Astrocyte (in vitro differentiated cells and primary cell): ENCODE measurements around the gene ABI1.

Experiments
- EZH2 ChIP-seq: IDR thresholded peaks from 2 replicates; pipeline ENCODE4 v1.6.1; 2012; ENCODE audit warnings: mild to moderate bottlenecking, low read length, inconsistent platforms; ENCODE audit not compliant: insufficient read depth
- TF ChIP-seq, protein P1 (sequence below): IDR thresholded peaks from 2 replicates; pipeline ENCODE4 v1.5.1; 2011; ENCODE audit warnings: low read depth, mild to moderate bottlenecking, inconsistent platforms, low read length, moderate library complexity; ENCODE audit not compliant: insufficient read depth

DNA sequence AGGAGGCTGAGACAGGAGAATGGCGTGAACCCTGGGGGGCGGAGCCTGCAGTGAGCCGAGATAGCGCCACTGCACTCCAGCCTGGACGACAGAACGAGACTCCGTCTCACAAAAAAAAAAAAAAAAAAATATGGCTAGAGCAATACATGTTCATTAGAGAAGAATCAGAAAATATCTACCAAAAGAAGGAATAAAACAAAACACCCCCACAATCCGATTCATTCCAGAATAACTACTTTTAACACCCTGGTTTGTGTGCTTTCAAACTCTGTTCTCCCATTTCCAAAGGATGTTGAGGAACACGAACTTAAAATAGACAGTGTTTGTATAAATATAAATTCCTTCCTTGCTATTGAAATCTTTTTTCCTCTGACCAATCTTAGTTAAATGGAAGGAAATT lies 156.8 kb downstream of the ABI1 start:
- no peak for TF ChIP-seq EZH2
- TF ChIP-seq, protein P1, sequence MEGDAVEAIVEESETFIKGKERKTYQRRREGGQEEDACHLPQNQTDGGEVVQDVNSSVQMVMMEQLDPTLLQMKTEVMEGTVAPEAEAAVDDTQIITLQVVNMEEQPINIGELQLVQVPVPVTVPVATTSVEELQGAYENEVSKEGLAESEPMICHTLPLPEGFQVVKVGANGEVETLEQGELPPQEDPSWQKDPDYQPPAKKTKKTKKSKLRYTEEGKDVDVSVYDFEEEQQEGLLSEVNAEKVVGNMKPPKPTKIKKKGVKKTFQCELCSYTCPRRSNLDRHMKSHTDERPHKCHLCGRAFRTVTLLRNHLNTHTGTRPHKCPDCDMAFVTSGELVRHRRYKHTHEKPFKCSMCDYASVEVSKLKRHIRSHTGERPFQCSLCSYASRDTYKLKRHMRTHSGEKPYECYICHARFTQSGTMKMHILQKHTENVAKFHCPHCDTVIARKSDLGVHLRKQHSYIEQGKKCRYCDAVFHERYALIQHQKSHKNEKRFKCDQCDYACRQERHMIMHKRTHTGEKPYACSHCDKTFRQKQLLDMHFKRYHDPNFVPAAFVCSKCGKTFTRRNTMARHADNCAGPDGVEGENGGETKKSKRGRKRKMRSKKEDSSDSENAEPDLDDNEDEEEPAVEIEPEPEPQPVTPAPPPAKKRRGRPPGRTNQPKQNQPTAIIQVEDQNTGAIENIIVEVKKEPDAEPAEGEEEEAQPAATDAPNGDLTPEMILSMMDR = no peak
